Ishikawa (cell line): ENCODE results near the gene CYB561.

ENCODE experiments used
- CEBPB ChIP-seq: IDR thresholded peaks from 2 replicates; pipeline ENCODE4 v1.6.1; 2012
- EGR1 ChIP-seq: IDR thresholded peaks from 2 replicates; pipeline ENCODE4 v1.6.1; 2012
- EP300 ChIP-seq: IDR thresholded peaks from 2 replicates; pipeline ENCODE4 v1.6.1; 2012; ENCODE audit warnings: borderline replicate concordance
- FOXM1 ChIP-seq: IDR thresholded peaks from 2 replicates; pipeline ENCODE4 v1.6.1; 2012; ENCODE audit warnings: low read depth, borderline replicate concordance
- MAX ChIP-seq: IDR thresholded peaks from 2 replicates; pipeline ENCODE4 v1.6.1; 2012
- NFIC ChIP-seq: IDR thresholded peaks from 2 replicates; pipeline ENCODE4 v1.6.1; 2012
- RAD21 ChIP-seq: IDR thresholded peaks from 2 replicates; pipeline ENCODE4 v1.6.1; 2012; ENCODE audit warnings: low read depth
- TAF1 ChIP-seq: IDR thresholded peaks from 2 replicates; pipeline ENCODE4 v1.6.1; 2012; ENCODE audit warnings: low read depth, mild to moderate bottlenecking
- TCF12 ChIP-seq: IDR thresholded peaks from 2 replicates; pipeline ENCODE4 v1.6.1; 2012; ENCODE audit warnings: low read depth
- TEAD4 ChIP-seq: IDR thresholded peaks from 2 replicates; pipeline ENCODE4 v1.6.1; 2012
- YY1 ChIP-seq: IDR thresholded peaks from 2 replicates; pipeline ENCODE4 v1.6.1; 2012; ENCODE audit warnings: low read depth
- ZBTB7A ChIP-seq: IDR thresholded peaks from 2 replicates; pipeline ENCODE4 v1.6.1; 2012; ENCODE audit warnings: low read depth
- TF ChIP-seq, protein P1 (sequence below): IDR thresholded peaks from 2 replicates; pipeline ENCODE4 v1.6.1; 2012; ENCODE audit warnings: low read depth, mild to moderate bottlenecking
- TF ChIP-seq, protein P2 (sequence below): IDR thresholded peaks from 2 replicates; pipeline ENCODE4 v1.6.1; 2012

DNA sequence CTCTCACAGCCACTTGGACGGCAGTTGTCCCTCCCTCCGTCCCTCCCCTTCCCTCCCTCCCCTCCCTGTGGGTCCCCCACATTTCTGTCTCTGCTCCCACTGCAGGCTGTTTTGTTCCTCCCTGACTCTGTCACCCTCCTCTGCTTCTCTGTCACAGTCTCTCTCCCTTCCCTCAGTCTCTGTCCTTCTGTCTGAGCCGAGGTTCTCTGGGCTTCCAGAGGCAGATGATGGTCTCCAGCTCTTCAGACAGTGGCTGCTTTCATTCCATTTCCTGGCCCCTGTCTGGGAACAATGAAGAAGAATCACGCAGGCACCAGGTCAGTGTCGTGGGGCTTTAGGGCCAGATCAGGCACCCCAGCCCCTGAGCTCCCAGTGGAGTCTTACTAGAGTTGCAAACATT lies 8.8 kb upstream of the CYB561 start:
- TF ChIP-seq YY1 (no peak), MAX (no peak), EP300 (no peak), NFIC (no peak), FOXM1 (no peak), TAF1 (no peak), CEBPB (no peak), RAD21 (no peak), TEAD4 (no peak), TCF12 (no peak), EGR1 (no peak), ZBTB7A (no peak)
- TF ChIP-seq, protein P1, sequence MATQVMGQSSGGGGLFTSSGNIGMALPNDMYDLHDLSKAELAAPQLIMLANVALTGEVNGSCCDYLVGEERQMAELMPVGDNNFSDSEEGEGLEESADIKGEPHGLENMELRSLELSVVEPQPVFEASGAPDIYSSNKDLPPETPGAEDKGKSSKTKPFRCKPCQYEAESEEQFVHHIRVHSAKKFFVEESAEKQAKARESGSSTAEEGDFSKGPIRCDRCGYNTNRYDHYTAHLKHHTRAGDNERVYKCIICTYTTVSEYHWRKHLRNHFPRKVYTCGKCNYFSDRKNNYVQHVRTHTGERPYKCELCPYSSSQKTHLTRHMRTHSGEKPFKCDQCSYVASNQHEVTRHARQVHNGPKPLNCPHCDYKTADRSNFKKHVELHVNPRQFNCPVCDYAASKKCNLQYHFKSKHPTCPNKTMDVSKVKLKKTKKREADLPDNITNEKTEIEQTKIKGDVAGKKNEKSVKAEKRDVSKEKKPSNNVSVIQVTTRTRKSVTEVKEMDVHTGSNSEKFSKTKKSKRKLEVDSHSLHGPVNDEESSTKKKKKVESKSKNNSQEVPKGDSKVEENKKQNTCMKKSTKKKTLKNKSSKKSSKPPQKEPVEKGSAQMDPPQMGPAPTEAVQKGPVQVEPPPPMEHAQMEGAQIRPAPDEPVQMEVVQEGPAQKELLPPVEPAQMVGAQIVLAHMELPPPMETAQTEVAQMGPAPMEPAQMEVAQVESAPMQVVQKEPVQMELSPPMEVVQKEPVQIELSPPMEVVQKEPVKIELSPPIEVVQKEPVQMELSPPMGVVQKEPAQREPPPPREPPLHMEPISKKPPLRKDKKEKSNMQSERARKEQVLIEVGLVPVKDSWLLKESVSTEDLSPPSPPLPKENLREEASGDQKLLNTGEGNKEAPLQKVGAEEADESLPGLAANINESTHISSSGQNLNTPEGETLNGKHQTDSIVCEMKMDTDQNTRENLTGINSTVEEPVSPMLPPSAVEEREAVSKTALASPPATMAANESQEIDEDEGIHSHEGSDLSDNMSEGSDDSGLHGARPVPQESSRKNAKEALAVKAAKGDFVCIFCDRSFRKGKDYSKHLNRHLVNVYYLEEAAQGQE: no peak
- TF ChIP-seq, protein P2, sequence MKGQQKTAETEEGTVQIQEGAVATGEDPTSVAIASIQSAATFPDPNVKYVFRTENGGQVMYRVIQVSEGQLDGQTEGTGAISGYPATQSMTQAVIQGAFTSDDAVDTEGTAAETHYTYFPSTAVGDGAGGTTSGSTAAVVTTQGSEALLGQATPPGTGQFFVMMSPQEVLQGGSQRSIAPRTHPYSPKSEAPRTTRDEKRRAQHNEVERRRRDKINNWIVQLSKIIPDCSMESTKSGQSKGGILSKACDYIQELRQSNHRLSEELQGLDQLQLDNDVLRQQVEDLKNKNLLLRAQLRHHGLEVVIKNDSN: no peak
